GM21381 (cell line): Measurements from ENCODE around the gene PTPRD.

ENCODE experiments used
- ATAC-seq: cut with Tn5 transposase; IDR thresholded peaks from one replicate; pipeline ENCODE4 v1.9.1; 2021; ENCODE audit warnings: mild to moderate bottlenecking, moderate library complexity; ENCODE audit not compliant: unreplicated experiment

The PTPRD gene

DNA sequence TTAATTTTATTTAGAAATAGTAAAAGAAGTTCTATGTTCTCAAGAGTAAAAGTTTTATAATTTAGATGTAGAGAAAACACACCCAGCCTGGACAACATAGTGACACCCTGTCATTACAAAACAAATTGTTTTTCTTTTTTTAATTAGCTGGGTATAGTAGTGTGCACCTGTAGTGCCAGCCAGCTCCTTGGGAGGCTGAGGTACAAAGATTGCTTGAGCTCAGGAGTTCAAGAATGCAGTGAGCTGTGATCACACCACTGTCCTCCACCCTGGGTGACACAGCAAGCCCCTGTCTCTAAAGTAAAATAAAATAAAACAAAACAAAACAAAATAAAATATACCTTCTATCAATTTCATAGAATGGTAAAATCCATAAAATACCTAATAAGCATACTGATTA is 1795.5 kb downstream of the PTPRD start:
- ATAC-seq: no peak

DNA sequence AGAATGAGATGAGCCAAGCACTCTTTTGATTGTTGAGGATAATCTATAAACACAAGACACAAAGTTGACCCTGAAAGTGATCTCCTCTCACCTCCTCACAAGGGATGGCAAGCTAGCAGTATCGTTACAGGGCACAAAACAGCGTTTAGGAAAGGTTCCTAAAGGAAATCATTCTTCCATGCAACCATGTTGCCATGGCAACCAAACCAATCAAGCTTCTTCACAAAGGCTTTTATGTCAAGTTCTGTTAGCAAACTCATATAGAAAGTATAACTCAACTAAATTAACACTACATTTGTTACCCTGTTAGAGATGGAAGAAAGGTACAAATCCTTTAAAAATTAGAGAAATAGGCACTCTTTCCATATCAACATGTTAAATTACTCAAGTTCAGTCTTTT is 1796.4 kb downstream of the PTPRD start:
- no peak for ATAC-seq

DNA sequence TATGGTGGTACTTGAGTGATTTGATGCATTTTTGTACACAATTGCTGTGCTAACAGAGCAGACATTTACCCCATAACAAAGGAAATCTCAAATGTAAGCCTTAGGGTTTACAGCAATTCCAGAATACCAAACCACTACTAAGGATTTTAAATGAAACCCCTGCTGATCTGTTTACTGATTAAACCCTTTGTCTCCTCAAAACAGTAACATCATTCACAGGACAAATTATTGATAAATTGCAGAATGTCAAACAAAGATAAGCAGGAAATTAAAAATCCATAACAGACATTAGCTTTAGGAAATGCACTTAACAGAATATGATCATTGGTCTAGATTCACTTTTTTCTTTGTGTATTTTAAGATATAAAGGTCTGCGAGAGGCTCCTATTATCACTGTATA is 1796.9 kb downstream of the PTPRD start:
- ATAC-seq: no peak

DNA sequence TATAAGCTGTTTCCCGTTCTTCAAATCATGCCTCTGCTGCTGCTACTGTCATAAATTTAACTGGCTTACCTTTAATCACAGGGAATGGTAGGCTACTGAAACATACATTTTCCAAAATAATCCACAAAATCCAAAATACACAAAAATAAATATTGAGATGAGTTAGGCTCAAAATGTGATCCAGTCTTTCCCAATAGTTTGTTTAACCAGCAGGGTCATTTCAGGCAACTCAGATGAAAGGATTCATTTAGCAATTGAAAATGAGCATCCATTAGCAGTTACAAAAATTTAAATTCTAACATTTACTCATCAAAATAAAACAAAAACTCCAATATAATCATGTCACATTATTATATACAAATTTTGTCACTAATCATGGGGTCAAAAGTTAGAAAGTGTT is 1797.6 kb downstream of the PTPRD start:
- no peak for ATAC-seq

DNA sequence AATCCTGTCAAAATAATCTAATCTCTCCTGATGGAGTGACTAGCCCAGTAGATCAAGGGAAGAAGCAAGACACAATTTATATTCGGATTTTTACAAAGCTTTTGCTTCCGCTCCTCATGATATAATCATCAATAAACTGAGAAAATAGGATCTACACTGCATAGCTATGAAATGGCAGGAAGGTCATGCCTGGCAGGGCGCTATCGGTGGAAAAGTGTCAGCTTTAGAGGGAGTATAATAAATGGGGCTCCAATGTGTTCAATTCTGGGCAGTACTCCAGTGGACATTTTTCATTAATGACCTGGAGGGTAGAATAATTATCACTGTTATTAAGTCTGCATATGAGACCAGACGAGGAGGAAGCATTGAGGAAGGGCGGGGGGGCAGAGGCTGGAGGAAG is 1799.9 kb downstream of the PTPRD start:
- ATAC-seq: no peak

DNA sequence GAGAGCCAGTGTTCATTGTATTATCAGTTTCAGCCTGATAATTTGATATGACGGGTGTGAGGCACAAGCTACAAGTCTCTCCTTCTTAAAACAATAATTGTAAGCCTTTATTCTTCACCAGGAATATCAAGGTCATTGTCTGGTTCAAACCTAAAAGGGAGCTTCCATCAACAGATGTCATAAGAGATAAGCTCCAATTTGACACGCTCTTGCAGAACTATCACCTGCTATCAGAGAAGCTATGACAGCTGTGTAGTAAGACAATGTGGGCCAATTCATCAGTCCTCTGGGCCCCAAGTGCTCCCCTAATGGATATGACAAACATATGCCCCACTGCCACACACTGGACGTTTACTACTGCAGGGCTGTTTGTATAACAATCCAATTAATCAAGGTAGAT is 1803.1 kb downstream of the PTPRD start:
- no peak for ATAC-seq

DNA sequence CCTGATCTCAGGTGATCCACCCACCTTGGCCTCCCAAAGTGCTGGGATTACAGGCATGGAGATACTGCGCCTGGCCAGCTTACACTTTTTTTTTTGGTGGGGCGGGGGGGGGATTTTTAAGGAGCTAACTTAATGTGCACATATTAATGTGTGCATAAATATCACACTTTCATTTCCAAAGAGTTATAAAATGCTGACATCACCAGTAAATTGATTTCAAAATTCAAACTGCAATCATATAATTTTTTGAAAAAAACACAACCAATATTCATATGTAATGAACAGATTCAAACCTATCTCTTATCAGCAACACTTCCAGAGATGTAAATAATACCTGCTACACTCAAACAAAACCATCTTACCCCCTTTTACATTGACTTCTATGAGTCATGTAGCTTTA is 1806.7 kb downstream of the PTPRD start:
- ATAC-seq: no peak

DNA sequence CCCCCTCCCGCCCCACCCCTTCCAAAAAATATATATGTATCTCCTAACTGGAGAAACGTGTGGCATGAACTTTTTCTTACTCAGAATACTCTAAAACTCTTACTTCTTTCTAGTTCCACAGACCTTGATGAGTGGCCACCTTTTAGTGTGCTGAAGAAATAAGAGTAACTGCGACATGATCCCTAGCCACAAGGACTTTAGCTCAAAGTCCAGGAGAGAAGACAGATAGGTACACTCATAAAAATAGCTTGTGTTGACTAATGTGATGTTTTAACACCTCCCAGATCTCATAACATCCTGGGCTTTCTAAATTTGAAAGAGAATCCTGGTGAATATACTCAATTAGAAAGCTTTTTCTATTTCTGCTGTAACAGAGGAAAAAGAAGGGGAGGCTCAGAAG is 1808.2 kb downstream of the PTPRD start:
- ATAC-seq: no peak

DNA sequence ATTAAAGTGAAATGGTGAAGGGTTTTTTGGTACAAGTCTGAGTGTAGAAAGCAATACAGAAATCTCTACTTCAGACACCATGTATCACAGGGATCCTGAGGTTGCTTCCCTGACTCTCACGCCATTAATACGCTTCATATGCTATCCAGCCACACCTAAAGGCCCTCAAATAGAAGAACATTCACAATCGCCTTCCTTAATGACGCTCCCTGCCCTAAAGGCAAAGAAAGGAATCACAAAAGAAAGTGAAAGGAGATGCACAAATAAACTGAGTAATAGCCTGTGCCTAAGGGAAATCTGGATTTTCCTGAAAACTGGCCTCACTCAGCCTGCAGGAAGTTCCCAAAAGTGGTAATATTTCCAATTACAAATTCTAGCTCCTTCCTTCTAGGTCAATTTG is 1810.6 kb downstream of the PTPRD start:
- no peak for ATAC-seq

DNA sequence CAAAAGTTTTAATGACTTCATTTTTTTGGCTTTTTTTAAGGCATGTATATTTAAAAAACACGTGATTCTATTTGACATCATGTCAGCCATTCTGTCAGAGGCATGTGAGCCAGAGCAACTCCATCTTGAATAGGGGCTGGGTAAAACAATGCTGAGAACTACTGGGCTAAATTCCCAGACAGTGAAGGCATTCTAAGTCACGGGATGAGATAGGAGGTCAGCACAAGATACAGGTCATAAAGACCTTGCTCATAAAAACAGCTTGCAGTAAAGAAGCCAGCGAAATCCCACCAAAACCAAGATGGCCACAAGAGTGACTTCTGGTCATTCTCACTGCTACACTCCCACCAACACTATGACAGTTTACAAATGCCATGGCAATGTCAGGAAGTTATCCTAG is 1812.6 kb downstream of the PTPRD start:
- ATAC-seq: no peak

DNA sequence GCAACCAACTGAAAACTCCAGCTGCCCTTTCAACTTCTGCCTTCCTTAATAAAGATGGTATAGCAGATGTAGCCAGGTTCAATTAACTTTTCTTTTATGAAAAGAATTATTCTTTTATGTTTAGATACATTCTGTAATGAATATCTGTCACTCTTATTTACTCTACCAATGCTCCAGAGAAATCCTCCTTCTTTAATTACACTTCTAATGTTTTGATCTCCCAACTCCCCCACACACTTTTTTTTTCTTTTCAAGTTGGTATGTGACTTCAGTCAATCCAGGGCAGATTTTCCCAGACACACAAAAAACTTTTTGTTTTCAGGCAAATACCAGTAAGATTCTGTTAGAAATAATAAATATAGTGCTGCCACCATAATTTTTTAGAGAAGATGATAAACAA is 1813.2 kb downstream of the PTPRD start:
- no peak for ATAC-seq

DNA sequence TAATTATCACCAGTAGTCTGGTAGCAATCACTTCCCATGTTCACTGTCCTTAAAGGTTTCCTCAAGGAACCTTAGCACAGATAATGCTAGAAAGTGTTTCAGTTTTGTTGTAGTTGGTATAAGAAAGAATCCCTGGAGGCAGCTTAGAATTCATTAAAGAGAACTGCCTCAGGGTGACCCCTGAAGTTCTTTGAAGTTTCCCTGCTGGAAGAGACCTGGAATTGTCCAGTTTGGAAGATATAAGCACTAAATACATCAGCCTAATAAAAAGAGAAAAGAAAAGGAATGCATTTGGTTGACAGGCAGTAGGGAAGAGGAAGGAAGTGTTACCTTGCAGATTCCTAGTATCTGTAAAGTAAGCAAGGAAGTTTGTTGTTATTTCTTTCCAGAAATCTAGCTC is 1813.6 kb downstream of the PTPRD start:
- ATAC-seq: no peak

DNA sequence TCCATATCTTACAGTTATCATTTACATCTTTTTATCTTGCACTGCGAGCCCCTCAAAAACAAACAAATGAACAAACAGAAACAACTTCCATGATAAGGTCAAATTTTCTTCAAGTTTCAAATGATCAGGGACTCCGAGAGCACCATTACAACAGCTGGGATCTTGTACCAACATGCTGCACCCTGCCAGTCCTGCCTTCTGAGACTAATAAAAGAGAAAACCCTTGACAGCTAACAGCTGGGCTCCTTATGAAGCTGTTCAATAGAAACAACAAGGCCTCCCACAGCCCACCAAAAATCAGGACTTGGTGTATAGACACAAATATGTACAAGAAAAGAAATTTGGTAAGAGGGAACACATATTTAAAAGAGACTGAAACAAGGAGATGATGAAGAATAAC is 1828.0 kb downstream of the PTPRD start:
- ATAC-seq: no peak

DNA sequence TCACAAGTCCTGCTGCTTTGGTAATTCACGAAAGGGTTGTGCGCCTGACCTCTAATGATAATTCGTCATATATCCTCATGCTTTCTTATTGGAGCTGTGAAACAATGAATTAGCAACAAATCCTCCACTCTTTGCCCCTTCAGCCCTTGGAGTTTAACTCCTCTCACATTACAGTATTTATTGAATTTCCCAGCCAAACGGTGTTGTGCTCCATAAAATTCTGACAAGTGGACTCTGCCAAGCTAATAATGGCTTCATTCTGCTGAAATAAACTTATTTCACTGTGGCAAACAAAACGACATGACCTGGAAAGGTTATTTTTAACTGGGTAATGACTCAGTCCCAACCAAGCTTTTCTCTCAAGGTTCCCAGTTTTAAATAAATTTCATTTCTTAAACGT is 1828.9 kb downstream of the PTPRD start:
- ATAC-seq: no peak

DNA sequence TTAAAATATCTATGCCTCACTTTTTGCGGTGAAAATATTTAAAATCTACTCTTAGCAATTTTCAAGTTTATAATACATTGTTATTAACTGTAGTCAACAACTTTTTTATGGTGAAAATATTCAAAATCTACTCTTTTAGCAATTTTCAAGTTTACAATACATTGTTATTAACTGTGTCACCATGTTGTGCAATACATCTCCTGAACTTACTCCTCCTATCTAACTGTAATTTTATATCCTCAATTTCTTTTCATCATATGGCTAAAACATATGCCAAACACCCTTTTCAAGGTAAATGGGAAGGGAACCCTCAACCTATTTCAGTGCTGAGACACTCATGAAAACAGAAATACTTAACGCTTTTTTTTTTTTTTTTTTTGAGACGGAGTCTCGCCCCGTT is 1830.6 kb downstream of the PTPRD start:
- no peak for ATAC-seq

DNA sequence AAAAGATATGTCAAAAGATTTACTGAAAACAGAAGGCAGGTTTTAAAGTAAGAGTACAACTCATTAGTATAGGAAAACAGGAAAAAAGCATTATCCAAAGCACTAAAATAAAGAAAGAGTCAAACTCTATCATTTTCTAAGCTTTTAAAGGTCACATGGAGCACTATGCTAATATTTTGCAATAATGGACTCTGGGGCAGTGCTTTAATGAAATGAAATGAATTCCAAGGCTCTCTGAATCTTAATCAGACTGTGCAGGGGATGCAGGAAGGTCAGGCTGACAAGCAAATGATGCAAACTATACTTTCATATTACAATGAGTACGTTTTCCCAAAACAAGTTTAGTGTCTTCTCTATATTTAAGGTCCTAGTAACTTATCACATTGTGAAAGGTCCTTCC is 1831.3 kb downstream of the PTPRD start:
- no peak for ATAC-seq

DNA sequence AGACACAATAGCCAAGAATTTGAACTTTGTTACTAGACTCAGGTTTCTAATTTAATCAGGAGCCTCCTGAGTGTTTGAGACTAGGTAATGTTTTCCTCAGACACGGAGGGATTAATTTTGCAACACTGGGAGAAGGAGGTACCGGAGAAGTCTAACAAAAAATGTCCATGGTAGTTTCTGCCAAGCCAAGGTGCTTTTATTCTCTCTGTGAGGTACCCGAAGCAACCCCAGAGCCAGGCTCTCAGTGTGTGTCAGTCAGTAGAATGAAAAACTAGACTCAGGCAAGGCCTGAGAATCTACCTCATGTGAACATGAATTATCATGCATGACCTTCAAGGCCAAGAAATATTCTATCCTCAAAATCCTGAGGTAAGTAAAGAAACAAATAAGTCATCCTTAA is 1832.4 kb downstream of the PTPRD start:
- ATAC-seq: no peak

DNA sequence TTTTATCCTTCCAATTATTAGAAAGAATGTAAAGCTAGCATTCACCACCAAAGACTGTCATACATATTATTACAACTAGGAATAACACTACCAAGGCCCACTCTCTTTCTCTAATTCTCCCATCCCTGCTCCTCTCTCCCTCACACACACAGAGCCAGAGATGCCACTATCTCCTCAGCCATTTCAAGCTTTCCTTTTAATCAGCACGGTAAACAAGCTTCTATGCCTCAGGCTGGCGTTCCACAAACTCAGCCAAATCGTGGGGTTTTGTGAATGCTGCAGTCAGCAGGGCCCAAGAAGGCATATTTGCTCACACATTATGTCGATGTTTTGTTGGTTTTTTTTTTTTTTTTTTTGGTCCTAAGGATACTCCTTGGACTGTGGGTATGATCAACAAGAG is 1833.3 kb downstream of the PTPRD start:
- no peak for ATAC-seq

DNA sequence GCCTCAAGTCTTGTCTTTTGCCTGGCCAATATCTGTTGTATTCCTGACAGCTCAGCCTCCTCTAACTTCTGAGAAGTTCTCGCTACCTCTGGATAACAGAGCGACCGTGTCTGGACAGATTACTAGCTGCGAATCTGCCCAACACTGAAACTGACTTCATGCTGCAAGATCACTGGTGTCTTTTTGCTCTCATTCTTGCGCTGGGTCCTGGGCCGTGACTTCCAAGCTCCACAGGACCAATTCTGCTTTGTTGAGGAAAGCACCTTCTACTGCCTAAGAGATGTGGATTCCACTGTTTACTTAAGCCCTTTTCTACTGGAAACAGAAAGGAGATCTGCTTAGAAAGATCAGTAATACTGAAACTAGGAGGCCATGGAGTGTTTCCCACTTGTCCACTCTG is 1834.4 kb downstream of the PTPRD start:
- no peak for ATAC-seq

DNA sequence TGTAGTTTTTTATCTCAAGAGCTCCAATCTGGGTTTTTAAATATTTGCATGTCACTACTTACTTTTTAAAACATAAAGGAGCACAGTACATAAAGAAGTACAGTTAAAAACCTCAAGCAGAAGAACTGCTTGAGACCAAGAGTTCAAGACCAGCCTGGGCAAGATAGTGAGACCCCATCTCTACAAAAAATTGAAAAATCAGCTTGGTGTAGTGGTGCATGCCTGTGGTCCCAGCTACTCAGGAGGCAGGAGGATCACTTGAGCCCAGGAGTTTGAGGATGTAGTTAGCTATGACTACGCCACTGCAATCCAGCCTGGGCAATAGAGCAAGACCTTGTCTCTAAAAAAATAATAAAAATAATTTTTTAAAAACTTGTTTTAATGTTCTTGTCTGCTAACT is 1840.5 kb downstream of the PTPRD start:
- ATAC-seq: no peak

DNA sequence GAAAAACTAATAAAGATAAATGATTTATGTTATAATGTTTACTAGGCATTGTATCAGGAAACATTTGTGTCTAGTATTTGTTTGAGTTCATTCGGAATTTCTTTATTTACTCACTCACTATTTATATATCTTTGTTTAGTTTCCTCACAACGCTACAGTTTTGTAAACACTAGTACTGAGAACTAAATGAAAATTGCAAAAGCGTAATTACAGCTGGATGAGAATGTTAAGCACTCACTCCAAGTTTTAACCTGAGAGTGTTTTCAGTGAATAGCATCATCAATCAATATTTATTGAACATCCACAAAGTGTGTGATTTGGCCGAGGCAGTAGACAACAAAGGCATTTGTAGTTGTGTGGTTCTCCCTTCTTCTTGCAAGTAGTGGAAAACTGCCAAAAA is 1843.6 kb downstream of the PTPRD start:
- no peak for ATAC-seq

DNA sequence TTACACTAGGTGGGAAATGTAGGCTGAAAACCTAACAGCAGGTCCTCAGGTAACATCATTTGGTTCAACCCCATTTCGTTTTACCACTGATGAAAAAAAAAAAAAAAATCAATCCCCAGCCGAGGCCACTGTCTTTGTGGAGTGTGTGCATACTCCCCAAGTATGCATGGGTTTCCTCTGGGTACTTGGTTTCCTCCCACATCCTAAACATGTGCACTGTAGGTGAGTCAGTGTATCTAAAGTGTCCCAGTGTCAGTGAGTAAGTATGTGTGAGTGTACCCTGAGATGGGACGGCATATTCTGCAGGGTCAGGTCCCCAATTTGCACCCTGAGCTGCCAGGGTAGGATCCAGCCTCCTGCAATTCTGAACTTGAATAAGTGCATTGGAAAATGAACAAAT is 1846.7 kb downstream of the PTPRD start:
- no peak for ATAC-seq

DNA sequence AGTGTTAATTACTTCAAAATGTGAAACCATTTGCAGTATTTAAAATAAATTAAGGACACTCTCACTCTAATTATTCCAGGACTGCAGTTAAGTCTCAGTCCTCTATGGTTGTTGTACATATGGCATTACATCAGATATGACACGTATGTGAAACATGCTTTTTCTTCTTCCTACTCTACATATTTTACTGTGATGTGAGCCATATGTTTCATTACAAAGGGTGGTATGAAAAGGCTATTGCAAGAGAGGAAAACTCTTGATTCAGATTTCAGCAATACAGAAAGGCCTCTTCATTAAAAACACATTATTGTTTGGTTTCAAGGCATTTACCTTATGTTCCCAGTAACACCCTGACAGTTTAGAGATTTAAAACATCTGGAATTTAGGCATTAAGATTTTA is 1848.8 kb downstream of the PTPRD start:
- ATAC-seq: no peak

DNA sequence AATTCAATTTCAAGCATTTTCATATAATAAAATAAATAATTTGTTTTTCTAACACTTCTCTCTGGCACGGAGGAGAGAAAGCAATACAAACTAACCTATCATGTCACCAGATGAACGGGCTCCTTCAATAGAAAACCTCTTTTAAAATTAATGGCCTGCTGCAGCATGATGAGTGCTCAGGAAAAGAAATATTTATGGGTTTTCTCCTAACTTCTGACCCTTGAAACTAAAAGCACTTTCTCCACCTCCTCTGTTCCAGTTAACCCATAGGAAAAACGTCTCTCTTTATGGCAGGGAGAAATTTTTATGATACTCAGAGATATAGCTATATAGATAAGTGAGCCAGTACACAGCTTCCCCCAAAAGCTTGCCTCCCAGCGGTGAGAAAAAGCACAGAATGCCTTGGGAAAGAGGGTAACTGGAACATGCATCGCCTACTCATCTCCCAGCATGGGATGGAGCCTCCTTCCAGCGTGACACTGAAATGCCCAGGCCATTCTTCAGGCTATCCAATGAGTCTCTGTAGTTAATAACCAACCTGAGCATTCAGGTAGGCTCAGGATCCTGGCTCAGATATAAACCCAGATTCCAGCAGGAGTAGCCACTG is 1850.2 kb downstream of the PTPRD start:
- ATAC-seq: no peak
